Loucy (cell line): ENCODE measurements around the gene RNF224.

Experiments used
- H2AFZ ChIP-seq: fragments of 200-600 bp; sonication (generic); 2 replicates; pipeline ENCODE4 v1.6.0; 2016; ENCODE audit warnings: antibody characterized with exemption, mild to moderate bottlenecking, low read length, moderate library complexity
- H3F3A ChIP-seq: fragments of 200-600 bp; 2 replicates; pipeline ENCODE4 v1.6.0; 2016; ENCODE audit warnings: antibody characterized with exemption, low read depth, mild to moderate bottlenecking
- H3K27me3 ChIP-seq: fragments of 200-600 bp; sonication (generic); 2 replicates; pipeline ENCODE4 v1.6.1; 2014; ENCODE audit warnings: low read length, mild to moderate bottlenecking; ENCODE audit not compliant: insufficient read depth, poor library complexity, severe bottlenecking
- H3K36me3 ChIP-seq: fragments of 200-600 bp; sonication (generic); 2 replicates; pipeline ENCODE4 v1.6.1; 2016; ENCODE audit warnings: low read length; ENCODE audit not compliant: insufficient read depth
- H3K4me1 ChIP-seq: fragments of 200-600 bp; sonication (generic); 2 replicates; pipeline ENCODE4 v1.5.1; 2014; ENCODE audit warnings: low read length, mild to moderate bottlenecking; ENCODE audit not compliant: insufficient read depth, poor library complexity, severe bottlenecking
- H3K4me2 ChIP-seq: fragments of 200-600 bp; sonication (generic); 2 replicates; pipeline ENCODE4 v1.6.0; 2014; ENCODE audit warnings: antibody characterized with exemption, low read length, low read depth, mild to moderate bottlenecking; ENCODE audit not compliant: poor library complexity, severe bottlenecking
- H3K4me3 ChIP-seq: fragments of 200-600 bp; sonication (generic); 2 replicates; pipeline ENCODE4 v1.5.1; 2014; ENCODE audit warnings: low read length, mild to moderate bottlenecking, mixed read lengths; ENCODE audit not compliant: poor library complexity, severe bottlenecking
- H3K79me2 ChIP-seq: fragments of 200-600 bp; sonication (generic); 2 replicates; pipeline ENCODE4 v1.6.1; 2014; ENCODE audit warnings: low read length; ENCODE audit not compliant: insufficient read depth
- H3K9ac ChIP-seq: fragments of 200-600 bp; sonication (generic); 2 replicates; pipeline ENCODE4 v1.6.0; 2014; ENCODE audit warnings: mild to moderate bottlenecking, low read depth, low read length, moderate library complexity; ENCODE audit not compliant: poor library complexity, severe bottlenecking
- H3K9me2 ChIP-seq: fragments of 200-600 bp; sonication (generic); replicated peaks from 2 replicates; pipeline ENCODE4 v1.6.1; 2016; ENCODE audit warnings: low read depth, low read length, mixed read lengths
- H3K9me3 ChIP-seq: fragments of 200-600 bp; sonication (generic); 2 replicates; pipeline ENCODE4 v1.6.1; 2014; ENCODE audit warnings: mild to moderate bottlenecking, antibody characterized with exemption, low read length, low read depth; ENCODE audit not compliant: insufficient read depth
- H4K20me1 ChIP-seq: fragments of 200-600 bp; sonication (generic); 2 replicates; pipeline ENCODE4 v1.6.0; 2014; ENCODE audit warnings: antibody characterized with exemption, low read length, mild to moderate bottlenecking; ENCODE audit not compliant: insufficient read depth, poor library complexity, severe bottlenecking
- CTCF ChIP-seq: fragments of 200-600 bp; sonication (generic); conservative IDR thresholded peaks from 2 replicates; pipeline ENCODE4 v1.5.1; 2014; ENCODE audit warnings: mild to moderate bottlenecking, antibody characterized with exemption, low read length
- EZH2phosphoT487 ChIP-seq: fragments of 200-600 bp; IDR thresholded peaks from 2 replicates; pipeline ENCODE4 v1.6.1; 2018; ENCODE audit warnings: antibody characterized with exemption, mild to moderate bottlenecking, moderate library complexity, borderline replicate concordance

The RNF224 gene

DNA sequence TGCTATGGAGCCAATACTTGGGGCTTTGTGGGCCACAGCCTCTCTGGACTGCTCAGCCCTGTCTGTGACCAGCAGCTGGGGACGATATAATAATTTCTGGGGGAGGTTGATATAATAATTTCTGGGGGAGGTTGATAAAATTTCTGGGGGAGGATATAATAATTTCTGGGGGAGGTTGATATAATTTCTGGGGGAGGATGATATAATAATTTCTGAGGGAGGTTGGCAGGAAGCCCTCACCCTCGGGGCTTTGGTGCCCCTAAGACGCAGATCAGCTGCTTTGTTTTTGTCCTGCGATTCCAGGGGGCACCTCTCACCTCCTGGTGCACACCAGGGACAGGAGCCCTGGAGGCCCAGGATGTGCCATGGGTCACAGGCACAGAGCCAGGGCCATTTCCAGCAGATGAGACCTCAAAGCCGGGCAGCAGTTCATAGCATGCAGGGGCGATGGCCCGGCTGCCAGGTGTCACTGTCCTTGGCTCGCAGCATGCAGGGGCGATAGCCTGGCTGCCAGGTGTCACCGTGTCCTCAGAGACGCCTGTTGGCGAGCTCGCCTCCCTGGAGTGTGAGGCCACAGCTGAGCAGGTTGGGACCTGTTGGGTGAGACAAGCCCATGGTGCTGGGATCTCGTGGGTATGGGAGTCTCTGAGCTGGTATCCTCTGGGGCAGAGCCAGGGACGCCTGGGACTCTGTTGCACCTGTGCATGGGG lies 46.5 kb downstream of the RNF224 start:
- H4K20me1 ChIP-seq = peaks cover 3% of the 10 kb centered on the region
- no peaks in the 10 kb centered on the region for H3K79me2 ChIP-seq
- H3K4me2 ChIP-seq = no peak overlapping the region
- no peaks in the 10 kb centered on the region for H3F3A ChIP-seq
- no peaks in the 10 kb centered on the region for H3K9me2 ChIP-seq
- no peak overlapping the region for H2AFZ ChIP-seq
- H3K9me3 ChIP-seq = no peaks in the 10 kb centered on the region
- TF ChIP-seq EZH2phosphoT487 = no peak
- TF ChIP-seq CTCF = no peak
- H3K4me3 ChIP-seq = no peak overlapping the region
- H3K36me3 ChIP-seq = no peaks in the 10 kb centered on the region; the same call in 1 of the 2 replicates
- peaks cover 3% of the 10 kb centered on the region for H3K4me1 ChIP-seq
- no peaks in the 10 kb centered on the region for H3K27me3 ChIP-seq
- no peak overlapping the region for H3K9ac ChIP-seq

- Histone ChIP-seq H3K79me2 (no peaks in the 10 kb centered on the region), H3K4me3 (no peak overlapping the region), H3K27me3 (no peaks in the 10 kb centered on the region), H3F3A (no peaks in the 10 kb centered on the region), H3K9me3 (no peaks in the 10 kb centered on the region), H2AFZ (no peak overlapping the region), H3K9ac (no peak overlapping the region), H4K20me1 (peaks cover 3% of the 10 kb centered on the region), H3K9me2 (no peaks in the 10 kb centered on the region), H3K4me2 (no peak overlapping the region), H3K36me3 (no peaks in the 10 kb centered on the region; the same call in 1 of the 2 replicates), H3K4me1 (peaks cover 3% of the 10 kb centered on the region)
- TF ChIP-seq EZH2phosphoT487 = no peak
- no peak for TF ChIP-seq CTCF
Observed at GRCh38 chr9:137275203-137275587, 47.9 kb downstream of the RNF224 start.

- Histone ChIP-seq H2AFZ (no peak overlapping the region), H3K4me2 (no peak overlapping the region), H3K79me2 (no peaks in the 10 kb centered on the region), H3K36me3 (no peaks in the 10 kb centered on the region; the same call in 1 of the 2 replicates), H3K4me3 (no peak overlapping the region), H3K9me3 (no peaks in the 10 kb centered on the region), H4K20me1 (peaks cover 3% of the 10 kb centered on the region), H3K9ac (no peak overlapping the region), H3K4me1 (peaks cover 3% of the 10 kb centered on the region), H3K27me3 (no peaks in the 10 kb centered on the region), H3K9me2 (no peaks in the 10 kb centered on the region), H3F3A (no peaks in the 10 kb centered on the region)
- TF ChIP-seq CTCF (no peak), EZH2phosphoT487 (no peak)
Observed at GRCh38 chr9:137275588-137276472, 48.5 kb downstream of the RNF224 start.
